ENCODE data around the gene TPM3.

DNA sequence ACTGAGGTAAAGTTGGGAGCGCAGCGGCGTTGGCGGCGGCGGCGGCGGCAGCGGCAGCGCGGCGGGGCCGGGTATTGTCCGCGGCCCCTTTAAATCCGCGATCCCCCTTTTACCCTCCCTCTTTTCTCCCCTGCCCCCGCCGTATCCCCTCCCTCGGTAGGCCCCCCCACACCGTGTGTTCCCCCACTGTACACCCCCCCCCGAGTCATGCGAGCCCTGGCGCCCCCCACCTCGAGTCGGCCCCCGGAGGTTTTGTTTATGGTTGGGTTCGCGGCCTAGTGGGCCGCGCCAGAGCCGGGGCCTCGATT lies 29.0 kb upstream of the TPM3 start:
- TF ChIP-seq, protein P1, sequence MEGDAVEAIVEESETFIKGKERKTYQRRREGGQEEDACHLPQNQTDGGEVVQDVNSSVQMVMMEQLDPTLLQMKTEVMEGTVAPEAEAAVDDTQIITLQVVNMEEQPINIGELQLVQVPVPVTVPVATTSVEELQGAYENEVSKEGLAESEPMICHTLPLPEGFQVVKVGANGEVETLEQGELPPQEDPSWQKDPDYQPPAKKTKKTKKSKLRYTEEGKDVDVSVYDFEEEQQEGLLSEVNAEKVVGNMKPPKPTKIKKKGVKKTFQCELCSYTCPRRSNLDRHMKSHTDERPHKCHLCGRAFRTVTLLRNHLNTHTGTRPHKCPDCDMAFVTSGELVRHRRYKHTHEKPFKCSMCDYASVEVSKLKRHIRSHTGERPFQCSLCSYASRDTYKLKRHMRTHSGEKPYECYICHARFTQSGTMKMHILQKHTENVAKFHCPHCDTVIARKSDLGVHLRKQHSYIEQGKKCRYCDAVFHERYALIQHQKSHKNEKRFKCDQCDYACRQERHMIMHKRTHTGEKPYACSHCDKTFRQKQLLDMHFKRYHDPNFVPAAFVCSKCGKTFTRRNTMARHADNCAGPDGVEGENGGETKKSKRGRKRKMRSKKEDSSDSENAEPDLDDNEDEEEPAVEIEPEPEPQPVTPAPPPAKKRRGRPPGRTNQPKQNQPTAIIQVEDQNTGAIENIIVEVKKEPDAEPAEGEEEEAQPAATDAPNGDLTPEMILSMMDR (IDR thresholded peaks at IDR 0.05): no peak
- TF ChIP-seq EP300 (IDR thresholded peaks at IDR 0.05): no peak
